Cardiac fibroblast (primary cell): ENCODE measurements around the gene MID1.

ENCODE experiments used
- DNase-seq, 2 donors: peaks; one replicate each; pipeline versions ENCODE4 v3.0.0 to v3.0.0-alpha.2; 2010; ENCODE audit warnings: low read depth in 2 of 2
- H3K4me3 ChIP-seq, 2 donors: replicated peaks in 1 of 2; 1 replicate in 1 of 2; 2 replicates in 1 of 2; pipeline ENCODE4 v1.5.1; 2011; ENCODE audit warnings: low read depth in 2 of 2, low read length in 2 of 2, mild to moderate bottlenecking in 2 of 2, moderate library complexity in 1 of 2
- TF ChIP-seq, protein P1 (sequence below): IDR thresholded peaks from one replicate; pipeline ENCODE4 v1.5.1; 2011; ENCODE audit warnings: low read depth, mild to moderate bottlenecking, low read length, inconsistent platforms

Gene MID1

DNA sequence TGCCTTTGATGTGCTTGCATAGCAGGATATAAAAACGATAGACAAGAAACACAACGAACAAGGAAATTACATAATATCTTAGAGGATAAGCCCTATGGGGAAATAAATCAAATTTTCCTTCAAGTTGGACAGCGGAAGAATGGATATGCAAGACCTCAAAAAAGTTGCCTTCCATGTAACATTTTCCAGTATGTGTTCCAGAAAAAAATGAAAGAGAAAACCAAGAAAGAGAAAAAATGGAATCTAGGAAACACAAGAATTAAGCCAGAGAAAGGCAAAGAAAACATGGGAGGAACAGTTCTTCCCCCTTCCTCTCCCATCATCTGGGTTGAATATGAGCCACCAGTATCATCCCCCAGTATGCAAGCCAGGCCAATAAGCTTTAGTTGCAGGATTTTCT, 34.6 kb upstream of the MID1 start:
- H3K4me3 ChIP-seq = no peak overlapping the region
- DNase-seq = no peak
- TF ChIP-seq, protein P1, sequence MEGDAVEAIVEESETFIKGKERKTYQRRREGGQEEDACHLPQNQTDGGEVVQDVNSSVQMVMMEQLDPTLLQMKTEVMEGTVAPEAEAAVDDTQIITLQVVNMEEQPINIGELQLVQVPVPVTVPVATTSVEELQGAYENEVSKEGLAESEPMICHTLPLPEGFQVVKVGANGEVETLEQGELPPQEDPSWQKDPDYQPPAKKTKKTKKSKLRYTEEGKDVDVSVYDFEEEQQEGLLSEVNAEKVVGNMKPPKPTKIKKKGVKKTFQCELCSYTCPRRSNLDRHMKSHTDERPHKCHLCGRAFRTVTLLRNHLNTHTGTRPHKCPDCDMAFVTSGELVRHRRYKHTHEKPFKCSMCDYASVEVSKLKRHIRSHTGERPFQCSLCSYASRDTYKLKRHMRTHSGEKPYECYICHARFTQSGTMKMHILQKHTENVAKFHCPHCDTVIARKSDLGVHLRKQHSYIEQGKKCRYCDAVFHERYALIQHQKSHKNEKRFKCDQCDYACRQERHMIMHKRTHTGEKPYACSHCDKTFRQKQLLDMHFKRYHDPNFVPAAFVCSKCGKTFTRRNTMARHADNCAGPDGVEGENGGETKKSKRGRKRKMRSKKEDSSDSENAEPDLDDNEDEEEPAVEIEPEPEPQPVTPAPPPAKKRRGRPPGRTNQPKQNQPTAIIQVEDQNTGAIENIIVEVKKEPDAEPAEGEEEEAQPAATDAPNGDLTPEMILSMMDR = no peak

DNA sequence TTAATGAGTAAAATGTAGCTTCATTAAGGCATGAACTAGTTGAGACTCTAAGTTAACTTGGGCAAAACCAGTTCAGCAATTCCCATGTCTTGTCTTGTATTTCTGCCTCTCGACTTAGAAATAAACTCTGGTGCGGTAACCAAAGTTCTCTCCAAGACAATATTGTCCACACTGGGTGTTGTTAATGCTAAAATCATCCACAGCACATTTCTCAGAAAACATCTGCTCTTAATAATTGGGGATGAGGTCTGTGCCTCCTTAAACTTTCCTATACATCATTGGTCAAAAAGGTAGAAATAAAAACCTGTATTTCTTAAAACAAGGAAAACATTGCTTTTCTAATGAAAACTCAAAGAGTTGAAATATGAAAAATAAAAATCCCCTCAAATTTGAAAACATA, 32.9 kb upstream of the MID1 start:
- no peak for DNase-seq

DNA sequence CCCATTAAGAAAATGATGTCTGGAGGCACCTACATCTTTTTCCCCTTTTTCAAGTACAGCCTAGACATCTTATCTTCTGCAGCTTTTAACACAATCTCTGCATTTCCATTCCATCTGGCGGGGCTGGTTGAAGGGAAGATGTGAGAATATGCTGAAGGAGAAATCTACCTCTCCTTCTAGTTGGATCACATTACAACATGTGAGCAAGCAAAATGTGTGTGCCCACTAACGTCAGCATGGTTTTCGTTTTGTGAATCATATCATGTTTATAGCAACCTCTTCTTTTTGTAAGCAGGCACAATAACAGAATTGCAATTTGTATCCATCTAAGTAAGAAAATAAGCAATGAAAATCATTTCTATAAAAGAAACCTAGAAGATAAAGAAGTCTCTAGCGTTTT, 28.9 kb upstream of the MID1 start:
- TF ChIP-seq, protein P1 = no peak
- peak in 1 of 2 donors; percentile 11 for DNase-seq
- H3K4me3 ChIP-seq = no peak overlapping the region

More for the DNA sequence above, 32.9 kb upstream of the MID1 start:
- TF ChIP-seq, protein P1 = no peak
- no peak overlapping the region for H3K4me3 ChIP-seq

DNA sequence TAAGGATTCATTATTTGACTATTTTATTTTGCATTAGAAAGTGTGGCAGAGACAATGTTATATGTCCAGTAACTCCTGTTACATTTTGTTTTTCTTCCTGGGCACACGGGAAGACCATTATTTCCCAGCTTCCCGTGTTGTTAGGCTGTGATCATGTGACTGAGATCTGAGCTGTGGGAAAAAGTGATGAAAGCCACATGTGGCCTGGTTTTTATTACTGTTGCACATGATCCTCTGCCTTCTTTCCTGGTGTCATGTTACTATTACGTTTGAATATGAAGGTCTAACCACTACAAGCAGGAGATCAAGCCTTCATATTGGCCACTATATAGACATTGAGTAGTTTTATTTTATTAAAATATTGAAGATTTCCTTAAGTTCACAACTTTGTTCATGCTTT, 28.2 kb upstream of the MID1 start:
- peak; percentile 32 to 42 for DNase-seq
- TF ChIP-seq, protein P1 = no peak
- H3K4me3 ChIP-seq = no peak overlapping the region

DNA sequence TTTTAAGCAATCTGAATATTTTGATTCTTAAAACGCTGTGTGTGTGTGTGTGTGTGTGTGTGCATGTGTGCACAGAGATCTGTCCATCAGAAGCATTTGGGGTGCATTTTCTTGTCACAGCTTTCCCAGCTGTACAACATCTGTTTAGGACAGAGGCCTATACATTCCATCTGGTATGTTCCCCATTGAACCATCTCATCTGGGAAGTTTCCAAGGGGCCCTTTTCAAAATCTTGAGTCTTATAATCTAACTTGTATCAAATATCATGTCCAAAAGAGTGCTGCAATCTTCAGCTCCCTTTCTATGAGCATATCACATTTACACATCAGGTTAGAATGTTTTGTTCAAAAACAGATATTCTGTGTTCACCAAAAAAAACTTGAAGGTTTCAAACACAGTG, 16.5 kb upstream of the MID1 start:
- DNase-seq = no peak
- TF ChIP-seq, protein P1 = no peak
- no peak overlapping the region for H3K4me3 ChIP-seq

DNA sequence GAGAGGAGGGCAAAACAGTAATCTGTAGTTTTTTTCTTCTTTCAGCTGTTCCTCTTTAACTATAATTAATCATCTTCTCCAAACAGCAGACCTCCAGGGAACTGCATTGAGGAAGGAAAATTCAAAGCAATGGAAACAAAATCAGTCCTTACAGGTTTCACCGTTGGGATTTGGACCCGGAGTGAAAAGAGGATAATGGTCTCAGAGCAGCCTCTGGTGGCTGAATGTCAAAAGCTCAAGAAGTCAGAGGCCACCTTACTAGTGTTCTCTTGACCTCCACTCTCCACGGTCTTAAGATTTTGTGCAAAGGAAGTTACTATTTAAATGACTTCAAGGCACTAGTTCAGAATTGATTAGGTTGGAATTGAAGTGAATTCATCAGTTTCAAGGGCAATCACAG, 16.0 kb upstream of the MID1 start:
- H3K4me3 ChIP-seq = no peak overlapping the region
- DNase-seq = peak; percentile 76 to 79
- TF ChIP-seq, protein P1 = peak; percentile 64
